Spleen (tissue), 7 donors: ENCODE results near the gene EXOC3.

ENCODE experiments used
- POLR2A ChIP-seq, 3 donors: fragments of 450-650 bp; IDR thresholded peaks; one replicate each; pipeline ENCODE4 v1.5.1; 2017; ENCODE audit warnings: antibody characterized with exemption in 3 of 3, mild to moderate bottlenecking in 1 of 3
- POLR2AphosphoS5 ChIP-seq, 3 donors: sonication (generic); formaldehyde crosslinking; IDR thresholded peaks; one replicate each; pipeline ENCODE4 v1.5.1; 2017; ENCODE audit warnings: antibody characterized with exemption in 3 of 3
- TF ChIP-seq, protein P1 (sequence below), 11 experiments: fragments of 200-600 bp in 7 of 11; fragments of 450-650 bp in 4 of 11; sonication (generic) in 4 of 11; IDR thresholded peaks in 8 of 11; conservative IDR thresholded peaks in 3 of 11; 1 replicate in 7 of 11; 2 replicates in 4 of 11; pipeline versions ENCODE4 v1.4.0 to v1.8.0; 2016 to 2021; ENCODE audit warnings: antibody characterized with exemption in 11 of 11, inconsistent platforms in 4 of 11, mild to moderate bottlenecking in 1 of 11
- donor health status: DM: no; HTN: no; CAD: no; lungs with moderate emphysema.
- donor health status: DM: no; HTN: no; CAD: no.
- donor health status: DM: no; HTN: no; CAD: no.

GRCh38 chr5:436641-436975 lies 6.4 kb upstream of the EXOC3 start:
- TF ChIP-seq, protein P1, sequence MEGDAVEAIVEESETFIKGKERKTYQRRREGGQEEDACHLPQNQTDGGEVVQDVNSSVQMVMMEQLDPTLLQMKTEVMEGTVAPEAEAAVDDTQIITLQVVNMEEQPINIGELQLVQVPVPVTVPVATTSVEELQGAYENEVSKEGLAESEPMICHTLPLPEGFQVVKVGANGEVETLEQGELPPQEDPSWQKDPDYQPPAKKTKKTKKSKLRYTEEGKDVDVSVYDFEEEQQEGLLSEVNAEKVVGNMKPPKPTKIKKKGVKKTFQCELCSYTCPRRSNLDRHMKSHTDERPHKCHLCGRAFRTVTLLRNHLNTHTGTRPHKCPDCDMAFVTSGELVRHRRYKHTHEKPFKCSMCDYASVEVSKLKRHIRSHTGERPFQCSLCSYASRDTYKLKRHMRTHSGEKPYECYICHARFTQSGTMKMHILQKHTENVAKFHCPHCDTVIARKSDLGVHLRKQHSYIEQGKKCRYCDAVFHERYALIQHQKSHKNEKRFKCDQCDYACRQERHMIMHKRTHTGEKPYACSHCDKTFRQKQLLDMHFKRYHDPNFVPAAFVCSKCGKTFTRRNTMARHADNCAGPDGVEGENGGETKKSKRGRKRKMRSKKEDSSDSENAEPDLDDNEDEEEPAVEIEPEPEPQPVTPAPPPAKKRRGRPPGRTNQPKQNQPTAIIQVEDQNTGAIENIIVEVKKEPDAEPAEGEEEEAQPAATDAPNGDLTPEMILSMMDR (IDR thresholded peaks at IDR 0.05 in 8 of 11, conservative IDR thresholded peaks at IDR 0.05 in 3 of 11) = no peak
- TF ChIP-seq POLR2AphosphoS5 (IDR thresholded peaks at IDR 0.05) (no peak), POLR2A (IDR thresholded peaks at IDR 0.05) (no peak)
